HG03045 (cell line): ENCODE measurements around the gene EPHB2.

Experiments
- ATAC-seq: cut with Tn5 transposase; IDR thresholded peaks from one replicate; pipeline ENCODE4 v1.9.1; 2021; ENCODE audit warnings: mild to moderate bottlenecking, moderate library complexity; ENCODE audit not compliant: unreplicated experiment

The EPHB2 gene

DNA sequence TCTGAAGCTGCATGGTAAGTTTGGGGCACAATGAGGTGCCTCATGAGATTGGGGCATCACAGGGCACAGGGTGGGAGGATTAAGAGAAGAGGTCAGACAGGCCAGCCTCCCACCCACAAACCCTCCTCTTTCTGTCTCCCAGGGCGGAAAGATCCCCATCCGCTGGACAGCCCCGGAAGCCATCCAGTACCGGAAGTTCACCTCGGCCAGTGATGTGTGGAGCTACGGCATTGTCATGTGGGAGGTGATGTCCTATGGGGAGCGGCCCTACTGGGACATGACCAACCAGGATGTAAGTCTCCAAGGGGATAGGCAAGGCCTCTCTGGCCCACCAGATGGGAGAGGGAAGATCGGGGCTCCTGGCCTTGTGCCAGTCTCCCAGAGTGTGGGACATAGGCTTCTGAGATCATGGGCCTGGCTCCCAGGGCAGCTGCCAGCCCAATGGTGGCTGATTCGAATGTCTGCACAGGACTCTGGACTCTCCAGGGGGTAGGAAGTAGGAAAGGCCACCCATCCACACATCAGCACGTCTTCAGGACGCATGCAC lies 198.3 kb downstream of the EPHB2 start:
- no peak for ATAC-seq

GRCh38 chr1:22910286-22910685 lies 199.6 kb downstream of the EPHB2 start:
- ATAC-seq = no peak

GRCh38 chr1:22910986-22911651 lies 200.5 kb downstream of the EPHB2 start:
- ATAC-seq = no peak

GRCh38 chr1:22912311-22912710 lies 201.7 kb downstream of the EPHB2 start:
- ATAC-seq = no peak

GRCh38 chr1:22913421-22914141 lies 202.9 kb downstream of the EPHB2 start:
- no peak for ATAC-seq

DNA sequence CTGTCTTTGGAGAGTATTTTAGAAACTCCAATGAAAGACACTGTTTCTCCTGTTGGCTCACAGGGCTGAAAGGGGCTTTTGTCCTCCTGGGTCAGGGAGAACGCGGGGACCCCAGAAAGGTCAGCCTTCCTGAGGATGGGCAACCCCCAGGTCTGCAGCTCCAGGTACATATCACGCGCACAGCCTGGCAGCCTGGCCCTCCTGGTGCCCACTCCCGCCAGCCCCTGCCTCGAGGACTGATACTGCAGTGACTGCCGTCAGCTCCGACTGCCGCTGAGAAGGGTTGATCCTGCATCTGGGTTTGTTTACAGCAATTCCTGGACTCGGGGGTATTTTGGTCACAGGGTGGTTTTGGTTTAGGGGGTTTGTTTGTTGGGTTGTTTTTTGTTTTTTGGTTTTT lies 203.5 kb downstream of the EPHB2 start:
- ATAC-seq = no peak

DNA sequence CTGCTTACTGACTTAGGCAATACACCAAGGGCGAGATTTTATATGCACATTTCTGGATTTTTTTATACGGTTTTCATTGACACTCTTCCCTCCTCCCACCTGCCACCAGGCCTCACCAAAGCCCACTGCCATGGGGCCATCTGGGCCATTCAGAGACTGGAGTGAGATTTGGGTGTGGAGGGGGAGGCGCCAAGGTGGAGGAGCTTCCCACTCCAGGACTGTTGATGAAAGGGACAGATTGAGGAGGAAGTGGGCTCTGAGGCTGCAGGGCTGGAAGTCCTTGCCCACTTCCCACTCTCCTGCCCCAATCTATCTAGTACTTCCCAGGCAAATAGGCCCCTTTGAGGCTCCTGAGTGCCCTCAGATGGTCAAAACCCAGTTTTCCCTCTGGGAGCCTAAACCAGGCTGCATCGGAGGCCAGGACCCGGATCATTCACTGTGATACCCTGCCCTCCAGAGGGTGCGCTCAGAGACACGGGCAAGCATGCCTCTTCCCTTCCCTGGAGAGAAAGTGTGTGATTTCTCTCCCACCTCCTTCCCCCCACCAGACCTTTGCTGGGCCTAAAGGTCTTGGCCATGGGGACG lies 204.1 kb downstream of the EPHB2 start:
- no peak for ATAC-seq

- no peak for ATAC-seq
These were observed 204.6 kb downstream of the EPHB2 start for GRCh38 chr1:22915231-22915630.

DNA sequence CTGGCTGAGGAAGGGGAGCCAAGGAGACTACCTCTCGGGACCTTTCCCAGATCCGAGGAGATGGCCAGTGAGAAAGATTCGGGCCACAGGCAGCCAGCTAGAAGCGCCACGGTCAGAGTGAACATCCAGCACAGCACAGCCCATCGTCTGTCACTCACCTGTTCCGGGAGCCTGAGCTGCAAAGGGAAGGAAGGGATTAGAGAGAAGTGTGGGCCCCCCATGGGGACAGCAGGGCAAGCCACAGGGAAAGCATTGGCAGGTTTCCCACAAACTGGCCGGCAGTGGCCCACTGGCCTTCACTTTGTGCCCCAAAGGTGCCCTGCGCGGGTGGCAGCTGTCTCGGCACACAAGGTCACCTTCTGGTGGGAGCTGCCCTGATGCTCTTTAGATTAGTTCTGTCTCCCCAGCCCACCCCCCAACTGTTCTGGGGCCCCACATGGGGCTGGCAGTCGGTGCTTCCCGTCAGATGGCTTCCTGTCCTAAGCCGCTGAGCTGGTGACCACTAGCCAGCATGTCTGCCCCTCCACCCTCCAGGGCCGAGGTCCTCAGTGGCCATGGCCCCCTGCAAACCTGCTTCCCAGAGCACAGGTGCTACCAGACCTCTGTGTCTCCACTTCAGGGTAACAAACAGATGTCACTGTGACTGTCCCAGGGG lies 205.3 kb downstream of the EPHB2 start:
- ATAC-seq = no peak

DNA sequence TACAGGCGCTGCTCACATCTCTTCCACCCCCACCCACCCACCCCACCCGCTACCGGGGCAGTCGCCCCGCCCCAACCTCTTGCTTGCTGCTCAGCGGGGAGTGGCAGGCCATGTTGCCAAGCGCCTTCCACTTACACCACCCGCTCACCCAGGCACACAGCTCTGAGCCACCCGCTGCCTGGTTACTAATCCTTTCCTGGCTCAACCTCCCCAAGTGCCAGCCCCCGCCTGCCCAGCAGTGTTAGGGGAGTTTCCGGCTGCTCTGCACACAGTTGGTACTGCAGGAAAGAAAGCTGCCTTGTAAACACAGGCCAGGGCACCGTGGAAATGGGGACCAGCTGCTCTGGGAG lies 205.8 kb downstream of the EPHB2 start:
- ATAC-seq = no peak

GRCh38 chr1:22917989-22918388 lies 207.3 kb downstream of the EPHB2 start:
- no peak for ATAC-seq

DNA sequence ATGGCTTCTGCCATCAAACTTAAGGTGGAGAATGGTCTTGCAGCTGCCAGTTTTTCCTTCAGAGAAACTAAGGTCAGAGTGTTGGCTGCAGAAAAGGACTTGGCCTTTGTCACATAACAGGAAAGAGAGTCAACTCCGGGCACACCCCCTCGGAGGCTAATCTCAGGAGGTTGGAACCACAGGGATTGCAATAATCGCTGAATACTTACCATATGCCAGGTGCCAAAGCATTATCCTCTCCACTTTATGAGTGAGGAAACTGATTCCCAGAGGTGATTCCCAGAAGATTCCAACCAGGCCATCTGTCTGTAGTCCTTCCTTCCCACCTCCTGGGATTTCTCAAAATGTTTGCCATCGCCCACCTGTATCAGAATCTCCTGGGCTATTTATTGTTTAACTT lies 208.0 kb downstream of the EPHB2 start:
- ATAC-seq = no peak

DNA sequence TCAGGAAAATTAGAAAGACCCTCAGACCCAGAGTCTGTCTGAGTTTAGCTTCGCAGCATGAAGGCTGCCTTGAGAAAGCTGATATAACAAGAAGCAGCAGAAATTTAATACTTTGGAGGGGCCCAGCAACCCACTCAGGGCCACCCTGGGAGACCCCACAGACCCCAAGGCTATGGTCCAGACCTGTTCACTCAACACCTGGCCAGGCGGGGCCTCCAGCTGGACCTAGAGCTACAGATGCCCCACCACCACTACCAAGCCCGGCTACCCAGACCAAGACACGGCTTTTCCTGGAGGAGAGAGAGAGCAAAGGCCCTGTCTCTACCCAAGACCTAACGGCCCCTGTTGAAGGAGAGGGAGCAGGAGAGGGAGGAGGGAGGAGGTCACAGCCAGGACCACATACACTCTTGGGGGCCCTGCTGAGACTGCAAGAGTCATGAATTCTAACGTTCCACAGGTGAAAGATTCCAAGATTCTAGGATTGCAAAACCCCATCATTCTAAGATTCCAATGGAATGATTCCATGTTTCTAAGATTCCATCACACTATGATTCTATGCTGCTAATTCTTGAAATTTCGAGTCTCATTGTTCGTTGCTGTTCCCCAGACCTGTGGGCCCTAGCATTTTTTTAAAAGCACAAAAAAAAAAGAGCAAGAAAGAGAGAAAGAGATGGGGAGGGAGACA lies 208.8 kb downstream of the EPHB2 start:
- ATAC-seq = no peak

DNA sequence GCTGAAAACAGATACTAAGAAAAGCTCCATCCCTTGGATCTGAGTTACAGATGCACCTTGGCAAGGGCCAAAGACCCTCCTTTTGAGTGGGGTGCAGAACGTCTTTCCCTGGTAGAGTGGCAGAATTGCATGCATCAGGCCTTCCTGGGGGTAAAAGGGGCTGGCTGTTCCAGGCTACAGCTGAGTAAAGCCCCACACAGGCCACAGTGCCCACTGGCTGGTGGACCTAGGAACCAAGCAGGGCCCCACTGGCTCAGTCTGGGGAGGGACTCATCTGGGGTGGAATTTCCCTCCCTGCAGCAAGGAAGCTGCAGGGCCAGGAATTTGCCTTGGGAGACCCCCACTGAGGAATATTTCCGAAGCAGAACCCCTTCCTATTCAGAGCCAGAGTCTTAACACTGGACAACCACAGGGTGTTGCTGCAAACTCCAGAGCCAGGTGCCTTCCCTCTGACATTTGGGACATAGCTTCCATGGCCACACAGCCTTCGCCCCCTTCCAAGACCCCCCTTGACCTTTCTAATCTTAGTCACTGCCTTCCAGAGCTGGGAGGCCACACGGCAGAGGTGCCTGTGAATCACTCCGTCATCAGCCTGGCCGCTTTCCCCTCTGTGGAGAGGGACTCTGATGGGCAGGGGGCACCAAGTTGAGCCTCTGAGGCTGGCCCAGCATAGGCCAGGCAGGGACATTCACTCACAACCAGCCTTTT lies 209.5 kb downstream of the EPHB2 start:
- ATAC-seq = no peak

DNA sequence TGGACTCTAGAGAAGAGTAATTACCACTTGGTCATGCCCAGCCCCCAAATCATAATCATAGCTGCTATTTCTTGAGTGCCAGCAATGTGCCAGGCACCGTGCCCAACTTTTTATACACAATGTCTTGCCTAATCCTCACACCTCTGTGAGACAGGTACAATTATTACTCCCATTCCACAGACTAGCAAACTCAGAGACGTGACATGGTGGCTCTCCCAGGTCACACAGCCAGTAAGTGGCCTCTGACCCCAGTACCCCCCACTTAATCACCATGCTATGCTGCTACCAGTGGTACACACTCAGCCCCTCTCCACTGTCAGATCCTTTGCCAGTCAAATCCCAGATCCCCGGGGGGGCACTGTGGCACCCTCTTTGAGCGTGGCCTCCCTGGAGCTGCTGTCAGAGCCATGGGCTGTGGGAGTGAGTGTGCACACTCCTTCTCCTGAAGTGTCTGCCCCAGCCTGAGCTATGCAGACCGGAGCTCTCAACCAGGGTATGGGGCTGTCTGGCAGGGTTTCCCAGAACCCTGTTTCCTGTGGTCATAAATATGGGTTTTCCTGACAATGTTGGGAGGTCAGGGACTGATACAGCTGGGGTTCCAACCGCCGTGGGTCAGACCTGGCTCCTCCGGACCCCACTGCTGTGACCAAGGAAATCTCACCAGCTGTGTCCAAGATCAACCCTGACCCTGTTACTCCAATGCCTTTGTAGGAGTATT lies 210.3 kb downstream of the EPHB2 start:
- no peak for ATAC-seq

DNA sequence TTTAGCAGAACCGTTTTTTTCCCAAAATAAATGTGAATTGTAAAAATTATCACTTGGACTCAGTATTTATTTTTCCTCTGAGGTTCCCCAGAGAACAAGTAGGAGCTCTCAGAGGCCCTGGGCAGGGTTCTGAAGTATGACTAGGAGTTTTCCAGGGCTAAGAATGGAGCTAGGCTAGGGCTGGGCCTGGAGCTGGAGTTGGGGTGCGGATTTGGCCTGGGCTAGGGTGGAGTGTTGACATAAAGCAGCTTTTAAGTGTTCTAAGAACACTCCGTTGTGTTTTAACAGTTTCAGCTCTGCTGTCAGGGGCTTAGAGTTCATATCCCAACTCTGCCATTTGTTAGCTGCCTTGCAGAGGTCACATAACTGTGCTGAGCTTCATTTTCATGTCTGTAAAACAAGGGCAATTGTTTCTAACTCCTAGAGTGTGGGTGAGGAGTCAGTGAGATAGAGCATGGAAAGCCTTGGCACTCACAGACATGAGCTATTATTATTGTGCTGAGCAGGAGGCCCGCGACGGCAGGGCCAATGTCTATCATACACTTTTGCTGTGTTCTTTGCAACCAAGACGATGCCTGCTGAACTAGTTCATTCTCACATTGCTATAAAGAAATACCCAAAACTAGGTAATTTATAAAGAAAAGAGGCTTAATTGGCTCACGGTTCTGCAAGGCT lies 210.9 kb downstream of the EPHB2 start:
- no peak for ATAC-seq

GRCh38 chr1:22922640-22923039 lies 212.0 kb downstream of the EPHB2 start:
- ATAC-seq = no peak

DNA sequence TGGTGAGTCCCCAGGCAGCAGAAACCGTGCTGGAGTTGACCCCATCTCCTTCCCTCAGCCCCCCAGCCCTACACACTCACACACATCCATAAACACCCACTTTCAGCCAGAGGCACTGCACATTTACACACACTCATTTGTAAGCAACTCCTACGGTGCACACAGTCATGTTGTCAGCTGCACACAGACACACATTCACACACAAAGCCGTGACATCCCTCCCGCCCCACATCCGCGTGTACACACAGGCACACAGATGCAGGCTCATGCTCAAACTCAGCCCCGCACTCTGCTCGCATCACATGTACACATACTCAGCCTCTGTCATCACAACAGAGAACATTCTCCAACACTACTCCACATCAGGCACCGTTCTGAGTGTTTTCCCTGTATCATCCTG lies 214.5 kb downstream of the EPHB2 start:
- no peak for ATAC-seq

DNA sequence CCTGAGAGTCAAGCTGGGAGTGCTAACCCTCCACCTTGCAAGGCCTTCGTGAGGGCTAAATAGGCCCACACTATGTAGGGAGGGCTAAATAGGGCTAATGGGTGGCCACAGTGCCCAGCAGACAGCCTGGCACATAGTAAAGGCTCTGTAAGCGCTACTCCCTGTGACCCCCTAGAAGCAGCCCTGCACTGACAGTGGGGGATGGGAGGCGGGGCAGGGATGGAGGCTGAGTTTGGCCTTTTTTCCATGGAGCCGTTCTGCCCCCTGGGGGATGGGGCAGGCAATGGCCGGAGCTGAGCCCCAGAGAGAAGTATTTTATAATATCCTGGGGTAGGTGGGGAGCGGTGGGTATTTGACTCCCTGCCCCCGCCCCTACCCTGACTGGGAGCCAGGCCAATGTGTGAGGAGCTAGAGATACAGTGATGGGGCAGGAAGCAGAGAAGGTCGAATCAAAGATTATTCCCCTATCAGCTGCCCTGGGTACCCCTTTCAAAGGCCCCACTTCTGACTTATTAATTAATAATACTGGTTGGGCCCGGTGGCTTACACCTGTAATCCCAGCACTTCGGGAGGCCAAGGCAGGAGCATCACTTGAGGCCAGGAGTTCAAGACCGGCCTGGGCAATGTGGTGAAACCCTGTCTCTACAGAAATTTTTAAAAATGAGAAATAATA lies 219.7 kb downstream of the EPHB2 start:
- ATAC-seq = no peak
